ENCODE data around the gene NDOR1.

Gene NDOR1

GRCh38 chr9:137229903-137230704 is 24.6 kb downstream of the NDOR1 start:
- TF ChIP-seq CTCF (IDR thresholded peaks at IDR 0.05; ENCODE audit: low read depth, low read length, missing control alignments): no peak
- no peak overlapping the region for H3K4me3 ChIP-seq (ENCODE audit: low read depth, low read length)
- DNase-seq (ENCODE audit: low read depth): no peak

- DNase-seq (ENCODE audit: low read depth): no peak
- no peak within 1 kb of the TSS for H3K4me3 ChIP-seq (ENCODE audit: low read depth, low read length)
- TF ChIP-seq CTCF (IDR thresholded peaks at IDR 0.05; ENCODE audit: low read depth, low read length, missing control alignments): no peak
These were observed 25.3 kb downstream of the NDOR1 start, which contains the start of gene SLC34A3 for GRCh38 chr9:137230705-137231371. Gene SLC34A3 (plus strand): TSS chr9:137230901. CDS start chr9:137231703, 802 bp downstream.

GRCh38 chr9:137231372-137232039 is 26.0 kb downstream of the NDOR1 start:
- no peak for DNase-seq (ENCODE audit: low read depth)
- no peak for TF ChIP-seq CTCF (IDR thresholded peaks at IDR 0.05; ENCODE audit: low read depth, low read length, missing control alignments)
- H3K4me3 ChIP-seq (ENCODE audit: low read depth, low read length): no peak overlapping the region

GRCh38 chr9:137232101-137232500 is 26.6 kb downstream of the NDOR1 start:
- DNase-seq (ENCODE audit: low read depth): no peak
- TF ChIP-seq CTCF (IDR thresholded peaks at IDR 0.05; ENCODE audit: low read depth, low read length, missing control alignments): no peak
- no peak overlapping the region for H3K4me3 ChIP-seq (ENCODE audit: low read depth, low read length)

GRCh38 chr9:137232510-137232909 is 27.0 kb downstream of the NDOR1 start:
- no peak for TF ChIP-seq CTCF (IDR thresholded peaks at IDR 0.05; ENCODE audit: low read depth, low read length, missing control alignments)
- DNase-seq (ENCODE audit: low read depth): no peak
- H3K4me3 ChIP-seq (ENCODE audit: low read depth, low read length): no peak overlapping the region

GRCh38 chr9:137233143-137233980 is 27.9 kb downstream of the NDOR1 start:
- no peak for TF ChIP-seq CTCF (IDR thresholded peaks at IDR 0.05; ENCODE audit: low read depth, low read length, missing control alignments)
- H3K4me3 ChIP-seq (ENCODE audit: low read depth, low read length): no peak overlapping the region
- no peak for DNase-seq (ENCODE audit: low read depth)
